SK-N-SH (cell line): ENCODE measurements around the gene RYR3. TPM values are rescaled to one million over a fixed set of nuclear protein-coding genes. Genes with fewer than 3 reads are reported as not detected.

Experiments used
- CTCF ChIA-PET: fragments of 300-600, 350-600 bp; formaldehyde crosslinking; extraction: SDS; loops from one replicate; lab custom pipeline; 2021; lab: Yijun Ruan, JAX
- POLR2A ChIA-PET: fragments of 350-600 bp; sonication (Branson Sonifier 250); formaldehyde crosslinking; extraction: SDS; loops from one replicate; lab custom pipeline; 2020; ENCODE audit warnings: antibody characterized with exemption, inconsistent platforms; lab: Yijun Ruan, JAX
- DNase-seq: peaks from one replicate; pipeline ENCODE4 v3.0.0; 2012
- H2AFZ ChIP-seq: fragments of 200-600 bp; sonication (generic); 2 replicates; pipeline ENCODE4 v1.8.1; 2016; ENCODE audit warnings: antibody characterized with exemption, mild to moderate bottlenecking, low read depth
- H3F3A ChIP-seq: fragments of 200-600 bp; sonication (generic); replicated peaks from 2 replicates; pipeline ENCODE3; 2016; ENCODE audit warnings: antibody characterized with exemption, mild to moderate bottlenecking; ENCODE audit not compliant: insufficient read depth
- H3K27ac ChIP-seq, 2 experiments: fragments of 200-500 bp in 1 of 2; fragments of 200-600 bp in 1 of 2; sonication (Bioruptor generic) in 1 of 2; sonication (generic), shearing (Covaris generic) in 1 of 2; 2 replicates each; pipeline versions ENCODE4 v1.5.1 to v1.6.1; 2014 to 2016; ENCODE audit warnings: low read depth in 2 of 2, inconsistent platforms in 1 of 2, low read length in 1 of 2, mild to moderate bottlenecking in 1 of 2, mixed read lengths in 1 of 2
- H3K27me3 ChIP-seq: fragments of 200-600 bp; sonication (generic), shearing (Covaris generic); 2 replicates; pipeline ENCODE4 v1.6.1; 2016; ENCODE audit warnings: mixed run types; ENCODE audit not compliant: insufficient read depth
- H3K36me3 ChIP-seq, 2 experiments: fragments of 200-500 bp in 1 of 2; fragments of 200-600 bp in 1 of 2; sonication (Bioruptor generic) in 1 of 2; sonication (generic) in 1 of 2; replicated peaks in 1 of 2; 2 replicates each; pipeline versions ENCODE3 to v1.5.1; 2014 to 2016; ENCODE audit warnings: low read length in 1 of 2, mild to moderate bottlenecking in 1 of 2; ENCODE audit not compliant: insufficient read depth in 2 of 2, control insufficient read depth in 1 of 2
- H3K4me1 ChIP-seq, 2 experiments: fragments of 200-500 bp in 1 of 2; fragments of 200-600 bp in 1 of 2; sonication (Bioruptor generic) in 1 of 2; sonication (generic), shearing (Covaris generic) in 1 of 2; 2 replicates each; pipeline versions ENCODE4 v1.5.1 to v1.6.1; 2014 to 2016; ENCODE audit warnings: low read depth in 1 of 2, low read length in 1 of 2, mixed run types in 1 of 2; ENCODE audit not compliant: insufficient read depth in 2 of 2, control insufficient read depth in 1 of 2
- H3K4me2 ChIP-seq: fragments of 200-600 bp; sonication (generic), shearing (Covaris generic); 2 replicates; pipeline ENCODE4 v1.6.1; 2017; ENCODE audit warnings: mixed run types
- H3K4me3 ChIP-seq, 2 experiments: fragments of 200-500 bp in 1 of 2; fragments of 200-600 bp in 1 of 2; sonication (Bioruptor generic) in 1 of 2; sonication (generic), shearing (Covaris generic) in 1 of 2; 2 replicates each; pipeline versions ENCODE4 v1.5.1 to v1.8.1; 2014 to 2016; ENCODE audit warnings: low read depth in 2 of 2, inconsistent platforms in 1 of 2, low read length in 1 of 2, mild to moderate bottlenecking in 1 of 2, mixed read lengths in 1 of 2, moderate library complexity in 1 of 2
- H3K79me2 ChIP-seq: fragments of 200-600 bp; sonication (generic); 2 replicates; pipeline ENCODE4 v1.8.1; 2017; ENCODE audit warnings: mild to moderate bottlenecking; ENCODE audit not compliant: insufficient read depth
- H3K9ac ChIP-seq: fragments of 200-600 bp; sonication (generic); 2 replicates; pipeline ENCODE4 v1.6.1; 2017; ENCODE audit warnings: mixed run types
- H3K9me2 ChIP-seq: fragments of 200-600 bp; sonication (generic); 2 replicates; pipeline ENCODE4 v1.6.1; 2017; ENCODE audit warnings: mixed run types
- H3K9me3 ChIP-seq: fragments of 200-600 bp; sonication (generic); 2 replicates; pipeline ENCODE4 v1.6.1; 2017; ENCODE audit warnings: mixed run types, mild to moderate bottlenecking, moderate library complexity
- H4K20me1 ChIP-seq: fragments of 200-600 bp; sonication (generic); 2 replicates; pipeline ENCODE4 v1.6.1; 2017; ENCODE audit warnings: mild to moderate bottlenecking, mixed run types; ENCODE audit not compliant: insufficient read depth
- CHD2 ChIP-seq: fragments of 150-350 bp; IDR thresholded peaks from 2 replicates; pipeline ENCODE4 v1.6.1; 2018; ENCODE audit warnings: low read length; ENCODE audit not compliant: partially characterized antibody
- EP300 ChIP-seq, 2 experiments: IDR thresholded peaks; 2 replicates each; pipeline versions ENCODE4 v1.4.0 to v1.6.1; 2012; ENCODE audit warnings: borderline replicate concordance in 1 of 2, low read depth in 1 of 2, low read length in 1 of 2
- EZH2phosphoT487 ChIP-seq: fragments of 200-600 bp; sonication (generic); IDR thresholded peaks from 2 replicates; pipeline ENCODE4 v1.6.1; 2017; ENCODE audit warnings: low read depth, mixed run types, mild to moderate bottlenecking, antibody characterized with exemption, moderate library complexity, borderline replicate concordance
- GABPA ChIP-seq: IDR thresholded peaks from 2 replicates; pipeline ENCODE4 v1.4.0; 2012; ENCODE audit warnings: low read depth, mild to moderate bottlenecking
- GATA2 ChIP-seq: sonication (generic); formaldehyde crosslinking; IDR thresholded peaks from 2 replicates; pipeline ENCODE4 v1.5.0; 2020; ENCODE audit warnings: mild to moderate bottlenecking, missing genetic modification reagents
- JUND ChIP-seq: IDR thresholded peaks from 2 replicates; pipeline ENCODE4 v1.4.0; 2012
- MEF2A ChIP-seq: IDR thresholded peaks from 2 replicates; pipeline ENCODE4 v1.4.0; 2012; ENCODE audit warnings: low read depth, borderline replicate concordance
- MXI1 ChIP-seq: IDR thresholded peaks from 2 replicates; pipeline ENCODE4 v1.6.1; 2012; ENCODE audit warnings: mild to moderate bottlenecking, low read depth, low read length, improper control_type of control experiment
- NFIC ChIP-seq: IDR thresholded peaks from 2 replicates; pipeline ENCODE4 v1.4.0; 2012; ENCODE audit warnings: borderline replicate concordance
- NRF1 ChIP-seq: IDR thresholded peaks from 2 replicates; pipeline ENCODE4 v1.6.1; 2012; ENCODE audit warnings: low read depth, mild to moderate bottlenecking, low read length
- PBX3 ChIP-seq: IDR thresholded peaks from 2 replicates; pipeline ENCODE4; 2012
- POLR2AphosphoS5 ChIP-seq: IDR thresholded peaks from 2 replicates; pipeline ENCODE4 v1.6.1; 2012; ENCODE audit warnings: low read depth, low read length
- RCOR1 ChIP-seq: fragments of 150-350 bp; IDR thresholded peaks from 2 replicates; pipeline ENCODE4 v1.6.1; 2017; ENCODE audit warnings: antibody characterized with exemption, low read length
- RFX5 ChIP-seq: IDR thresholded peaks from 2 replicates; pipeline ENCODE4 v1.6.1; 2012; ENCODE audit warnings: mild to moderate bottlenecking, improper control_type of control experiment, low read length
- RXRA ChIP-seq: IDR thresholded peaks from 2 replicates; pipeline ENCODE4 v1.4.0; 2012; ENCODE audit warnings: low read depth, mild to moderate bottlenecking, borderline replicate concordance
- TAF1 ChIP-seq: IDR thresholded peaks from 2 replicates; pipeline ENCODE4 v1.6.1; 2012; ENCODE audit warnings: low read depth, mild to moderate bottlenecking, low read length, moderate library complexity, borderline replicate concordance
- USF2 ChIP-seq: fragments of 150-350 bp; IDR thresholded peaks from 2 replicates; pipeline ENCODE4 v1.6.1; 2017; ENCODE audit warnings: antibody characterized with exemption, low read length, low read depth, borderline replicate concordance
- YY1 ChIP-seq: IDR thresholded peaks from 2 replicates; pipeline ENCODE4 v1.4.0; 2012; ENCODE audit warnings: low read depth, mild to moderate bottlenecking
- WGBS: methylation state at CpG from one replicate; pipeline ENCODE4 v1.1.6; 2017; ENCODE audit warnings: low lambda C conversion rate; 5-methylcytosine and 5-hydroxymethylcytosine counted together
- polyA plus RNA-seq, 3 experiments: library from polyadenylated mRNA; depleted of rRNA; stranded (reverse); fragments of >200 nt; gene quantifications; 2 replicates each; pipeline ENCODE4 v1.2.3, GENCODE V29; 2012
- TF ChIP-seq, protein P1 (sequence below): fragments of 150-350 bp; IDR thresholded peaks from 2 replicates; pipeline ENCODE4 v1.6.1; 2016; ENCODE audit warnings: mild to moderate bottlenecking, low read depth, low read length

RYR3 gene
- polyA plus RNA-seq, 1 of the 3 experiments (the other 2 are of a cell fraction) = 0.02 TPM

- no peak overlapping the region for H3K27ac ChIP-seq
- no peak overlapping the region for H3K9ac ChIP-seq
- no peaks in the 10 kb centered on the region for H3K79me2 ChIP-seq
- 60% methylated on average over 2 of the region's 2 CpGs for WGBS
- H3K9me2 ChIP-seq = no peaks in the 10 kb centered on the region
- no peaks in the 10 kb centered on the region for H4K20me1 ChIP-seq
- ChIA-PET CTCF (no interaction called here), POLR2A (no interaction called here)
- no peak overlapping the region for H3K4me2 ChIP-seq
- H3K4me1 ChIP-seq = peaks cover 0 to 2% of the 10 kb centered on the region in 2 experiments; a peak in 1 of 4 replicates
- H3F3A ChIP-seq = no peaks in the 10 kb centered on the region
- H3K4me3 ChIP-seq = no peak overlapping the region
- TF ChIP-seq NRF1 (no peak), YY1 (no peak), GATA2 (no peak), RCOR1 (no peak), GABPA (no peak), MXI1 (no peak), JUND (no peak), EP300 (IDR thresholded peaks at IDR 0.05; ENCODE audit: borderline replicate concordance in 1 of 2, low read depth in 1 of 2, low read length in 1 of 2) (no peak), RXRA (no peak), MEF2A (no peak), USF2 (no peak), POLR2AphosphoS5 (no peak), PBX3 (no peak), EZH2phosphoT487 (no peak)
- TF ChIP-seq, protein P1, sequence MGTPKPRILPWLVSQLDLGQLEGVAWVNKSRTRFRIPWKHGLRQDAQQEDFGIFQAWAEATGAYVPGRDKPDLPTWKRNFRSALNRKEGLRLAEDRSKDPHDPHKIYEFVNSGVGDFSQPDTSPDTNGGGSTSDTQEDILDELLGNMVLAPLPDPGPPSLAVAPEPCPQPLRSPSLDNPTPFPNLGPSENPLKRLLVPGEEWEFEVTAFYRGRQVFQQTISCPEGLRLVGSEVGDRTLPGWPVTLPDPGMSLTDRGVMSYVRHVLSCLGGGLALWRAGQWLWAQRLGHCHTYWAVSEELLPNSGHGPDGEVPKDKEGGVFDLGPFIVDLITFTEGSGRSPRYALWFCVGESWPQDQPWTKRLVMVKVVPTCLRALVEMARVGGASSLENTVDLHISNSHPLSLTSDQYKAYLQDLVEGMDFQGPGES = no peak
- H3K36me3 ChIP-seq = no peaks in the 10 kb centered on the region
- no peak for DNase-seq
- no peaks in the 10 kb centered on the region for H3K27me3 ChIP-seq
- H3K9me3 ChIP-seq = no peaks in the 10 kb centered on the region
- H2AFZ ChIP-seq = no peak overlapping the region
Measured at GRCh38 chr15:33839540-33839939, 528.8 kb downstream of the RYR3 start.

GRCh38 chr15:33840615-33841014, 529.8 kb downstream of the RYR3 start:
- POLR2A ChIA-PET = no interaction called here
- Histone ChIP-seq H4K20me1 (no peaks in the 10 kb centered on the region), H3K36me3 (no peaks in the 10 kb centered on the region), H3K27me3 (no peaks in the 10 kb centered on the region), H3K9me2 (no peaks in the 10 kb centered on the region), H3K9me3 (no peaks in the 10 kb centered on the region), H3K9ac (no peak overlapping the region), H2AFZ (no peak overlapping the region), H3K79me2 (no peaks in the 10 kb centered on the region), H3K4me3 (no peak overlapping the region), H3K4me1 (no peaks in the 10 kb centered on the region), H3K4me2 (no peak overlapping the region), H3F3A (no peaks in the 10 kb centered on the region), H3K27ac (no peak overlapping the region)
- TF ChIP-seq USF2 (no peak), JUND (no peak), CHD2 (no peak), RFX5 (no peak), TAF1 (no peak), NFIC (no peak)
- TF ChIP-seq, protein P1 = no peak
- 64% methylated on average over 3 of the region's 3 CpGs for WGBS
- CTCF ChIA-PET = no interaction called here
- no peak for DNase-seq
